Astrocyte (in vitro differentiated cells and primary cell): ENCODE results near the gene ZNF133.

ENCODE experiments used
- EZH2 ChIP-seq: IDR thresholded peaks from 2 replicates; pipeline ENCODE4 v1.6.1; 2012; ENCODE audit warnings: mild to moderate bottlenecking, low read length, inconsistent platforms; ENCODE audit not compliant: insufficient read depth
- TF ChIP-seq, protein P1 (sequence below): IDR thresholded peaks from 2 replicates; pipeline ENCODE4 v1.5.1; 2011; ENCODE audit warnings: low read depth, mild to moderate bottlenecking, inconsistent platforms, low read length, moderate library complexity; ENCODE audit not compliant: insufficient read depth

- TF ChIP-seq, protein P1, sequence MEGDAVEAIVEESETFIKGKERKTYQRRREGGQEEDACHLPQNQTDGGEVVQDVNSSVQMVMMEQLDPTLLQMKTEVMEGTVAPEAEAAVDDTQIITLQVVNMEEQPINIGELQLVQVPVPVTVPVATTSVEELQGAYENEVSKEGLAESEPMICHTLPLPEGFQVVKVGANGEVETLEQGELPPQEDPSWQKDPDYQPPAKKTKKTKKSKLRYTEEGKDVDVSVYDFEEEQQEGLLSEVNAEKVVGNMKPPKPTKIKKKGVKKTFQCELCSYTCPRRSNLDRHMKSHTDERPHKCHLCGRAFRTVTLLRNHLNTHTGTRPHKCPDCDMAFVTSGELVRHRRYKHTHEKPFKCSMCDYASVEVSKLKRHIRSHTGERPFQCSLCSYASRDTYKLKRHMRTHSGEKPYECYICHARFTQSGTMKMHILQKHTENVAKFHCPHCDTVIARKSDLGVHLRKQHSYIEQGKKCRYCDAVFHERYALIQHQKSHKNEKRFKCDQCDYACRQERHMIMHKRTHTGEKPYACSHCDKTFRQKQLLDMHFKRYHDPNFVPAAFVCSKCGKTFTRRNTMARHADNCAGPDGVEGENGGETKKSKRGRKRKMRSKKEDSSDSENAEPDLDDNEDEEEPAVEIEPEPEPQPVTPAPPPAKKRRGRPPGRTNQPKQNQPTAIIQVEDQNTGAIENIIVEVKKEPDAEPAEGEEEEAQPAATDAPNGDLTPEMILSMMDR: no peak
- no peak for TF ChIP-seq EZH2
Measured at GRCh38 chr20:18255526-18255925, 32.8 kb upstream of the ZNF133 start.
